ENCODE data around the gene NBEAL2.
"Not testable (repeated sequence)": the region's sequence is repeated elsewhere in the genome, so short reads cannot be mapped to it uniquely, and the experiment has no call there.

Gene NBEAL2

DNA sequence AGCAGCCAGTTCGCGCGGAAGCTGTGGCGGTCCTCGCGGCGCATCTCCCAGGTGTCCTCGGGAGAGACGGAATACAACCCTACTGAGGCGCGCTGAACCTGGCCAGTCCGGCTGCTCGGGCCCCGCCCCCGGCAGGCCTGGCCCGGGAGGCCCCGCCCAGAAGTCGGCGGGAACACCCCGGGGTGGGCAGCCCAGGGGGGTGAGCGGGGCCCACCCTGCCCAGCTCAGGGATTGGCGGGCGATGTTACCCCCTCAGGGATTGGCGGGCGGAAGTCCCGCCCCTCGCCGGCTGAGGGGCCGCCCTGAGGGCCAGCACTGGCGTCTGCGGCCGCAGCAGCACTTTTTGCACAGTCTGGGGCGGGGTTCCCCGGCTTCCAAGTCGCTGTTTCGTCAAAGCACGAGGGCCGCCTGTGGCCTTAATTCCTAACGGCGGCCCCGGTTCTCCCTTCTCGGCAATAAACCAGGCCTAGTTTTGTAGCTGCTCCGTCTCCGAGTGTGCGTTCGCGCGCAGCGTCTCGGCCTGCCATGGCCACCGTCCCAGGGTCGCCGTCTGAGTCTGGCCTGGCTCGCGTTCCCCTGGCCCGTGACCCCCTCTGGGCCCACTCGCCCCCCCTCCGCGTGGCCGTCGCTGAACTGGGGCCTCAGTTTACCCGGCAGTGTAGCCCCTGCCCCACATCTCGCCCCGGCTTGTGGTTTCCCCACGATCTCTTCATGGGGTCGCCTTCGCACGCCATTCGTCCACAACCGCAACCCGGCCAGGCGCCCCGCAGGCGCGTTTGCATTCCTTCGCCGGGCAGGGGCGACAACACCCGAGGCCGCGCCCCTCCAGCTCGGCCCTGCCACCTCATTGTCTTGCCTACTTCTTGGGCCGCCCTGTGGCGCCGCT, 30.0 kb downstream of the NBEAL2 start:
- DNase-seq = peak; percentile 38 to 93 (median 82)

DNA sequence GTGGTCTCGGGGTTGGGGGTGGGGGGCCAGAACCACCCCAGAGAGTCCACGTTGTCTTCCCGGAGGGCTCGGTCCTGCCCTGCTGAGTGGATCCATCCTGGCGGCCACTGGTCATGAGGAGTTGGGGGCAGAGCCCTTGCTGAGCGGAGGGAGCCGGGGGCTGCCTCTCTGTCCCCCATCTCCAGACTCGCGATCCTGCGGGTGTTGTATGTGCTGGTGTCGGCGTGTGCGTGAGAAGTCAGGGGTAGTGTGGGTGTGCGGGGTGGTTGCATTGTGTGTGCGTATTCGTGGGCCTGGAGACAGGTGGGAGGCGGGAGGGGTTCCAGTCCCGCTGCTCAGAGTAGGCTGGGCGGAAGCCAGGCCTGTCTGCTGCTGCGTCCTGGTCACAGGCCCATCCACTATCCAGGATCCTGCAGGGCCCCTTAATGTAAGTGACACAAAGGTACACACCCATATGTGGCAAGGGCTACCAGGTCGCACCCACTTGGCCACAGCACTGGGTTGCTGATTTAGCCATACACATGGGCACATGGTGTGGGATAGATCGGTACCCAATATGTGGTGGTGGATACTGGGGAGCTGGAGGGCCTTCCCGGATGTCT, 30.7 kb downstream of the NBEAL2 start:
- DNase-seq = no peak

DNA sequence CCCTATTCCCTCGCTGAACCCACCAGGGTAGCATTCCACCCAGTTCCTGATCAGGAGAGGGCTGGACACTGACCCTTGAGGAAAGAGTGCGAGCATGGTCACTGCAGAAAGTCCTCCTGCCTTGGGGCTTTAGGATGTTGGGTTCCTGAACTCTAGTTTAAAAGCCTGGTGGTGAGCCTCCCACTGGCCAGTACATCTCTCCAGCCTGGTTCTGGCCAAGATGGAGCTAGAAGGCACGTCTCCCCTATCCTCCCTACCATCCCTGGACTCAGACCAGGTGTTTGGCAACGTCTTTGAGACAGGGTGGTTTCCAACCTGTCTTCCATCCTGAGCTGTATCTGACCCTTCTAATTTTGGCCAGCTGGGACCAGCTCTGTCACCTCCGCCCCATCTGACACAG, 31.4 kb downstream of the NBEAL2 start:
- no peak for DNase-seq

DNA sequence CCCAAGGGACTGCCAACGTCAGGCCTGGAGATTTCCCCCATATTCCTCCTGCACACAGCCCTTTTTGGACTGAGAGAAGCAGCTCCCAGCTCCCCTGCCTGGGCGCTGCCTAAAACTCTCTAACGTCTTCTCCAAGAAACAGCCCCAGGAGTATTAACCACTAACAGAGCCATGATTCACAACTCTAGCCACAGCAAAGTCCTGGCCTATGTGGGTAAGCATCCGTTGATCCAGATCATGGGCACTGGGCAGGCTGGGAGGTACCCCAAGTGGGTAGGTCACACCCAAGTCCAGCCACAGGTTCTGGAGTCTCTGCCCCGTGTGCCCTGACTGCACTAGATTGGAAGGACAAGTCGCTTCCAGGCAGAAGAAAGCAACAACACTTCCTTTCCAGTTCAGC, 31.9 kb downstream of the NBEAL2 start:
- DNase-seq = no peak

DNA sequence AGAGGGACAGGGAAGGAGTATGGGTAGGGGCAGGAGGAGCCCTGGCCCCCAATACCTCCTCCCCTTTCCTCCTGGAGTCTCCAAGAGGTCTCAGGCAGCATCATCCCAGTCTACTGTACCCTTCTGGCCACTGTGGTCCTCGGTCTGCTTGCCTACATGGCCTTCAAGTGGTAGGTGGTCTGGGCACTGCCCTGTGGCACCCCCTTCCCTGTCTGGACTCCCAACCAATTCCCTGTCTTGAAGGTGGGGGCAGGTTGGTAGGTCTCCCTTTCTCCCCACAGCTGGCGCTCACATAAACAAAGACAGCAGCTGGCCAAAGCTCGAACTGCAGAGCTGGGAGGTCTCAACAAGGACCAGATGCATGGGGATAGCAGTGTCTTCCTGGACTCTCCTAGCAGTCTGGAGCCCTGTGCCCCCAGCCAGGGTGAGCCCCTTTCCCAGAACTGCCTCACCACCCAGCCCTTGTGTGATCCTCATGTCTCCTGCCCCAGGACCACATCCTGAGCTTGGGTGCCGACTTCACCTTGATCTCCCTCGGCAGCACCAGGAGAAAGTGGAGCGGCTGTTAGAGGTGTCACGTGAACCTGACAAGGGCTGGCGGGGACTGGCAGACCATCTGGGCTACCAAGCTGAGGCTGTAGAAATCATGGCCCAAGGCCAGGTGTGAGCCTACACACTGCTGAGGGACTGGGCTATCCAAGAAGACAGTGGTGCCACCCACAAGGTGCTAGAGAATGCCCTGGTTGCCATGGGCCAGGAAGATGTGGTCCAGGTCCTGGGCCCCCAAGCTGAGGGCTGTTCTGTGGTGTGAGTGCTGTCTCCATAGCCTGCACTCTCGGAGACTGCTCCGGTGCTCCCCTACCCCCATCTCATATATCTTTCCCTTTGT, 33.1 kb downstream of the NBEAL2 start:
- no peak for DNase-seq

DNA sequence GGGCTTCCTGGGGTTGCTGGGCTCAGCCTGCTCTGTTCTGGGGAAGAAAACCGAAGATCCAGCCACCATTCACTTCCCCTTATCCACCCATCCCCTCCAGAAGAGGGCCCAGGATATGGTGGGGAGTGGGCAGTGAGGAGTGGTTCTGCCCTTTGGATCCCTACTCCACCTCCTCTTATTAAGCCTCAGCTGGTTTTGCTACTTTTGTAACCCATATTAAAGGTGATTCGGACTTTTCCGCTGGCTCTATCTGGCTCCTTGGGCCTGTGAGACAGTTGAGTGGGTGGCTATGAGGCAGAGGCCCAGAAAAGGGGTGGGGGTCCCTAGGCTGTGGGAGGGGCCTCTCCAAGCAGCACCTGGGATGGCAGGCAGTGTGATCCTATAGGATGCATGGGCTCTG, 33.8 kb downstream of the NBEAL2 start:
- DNase-seq = no peak

DNA sequence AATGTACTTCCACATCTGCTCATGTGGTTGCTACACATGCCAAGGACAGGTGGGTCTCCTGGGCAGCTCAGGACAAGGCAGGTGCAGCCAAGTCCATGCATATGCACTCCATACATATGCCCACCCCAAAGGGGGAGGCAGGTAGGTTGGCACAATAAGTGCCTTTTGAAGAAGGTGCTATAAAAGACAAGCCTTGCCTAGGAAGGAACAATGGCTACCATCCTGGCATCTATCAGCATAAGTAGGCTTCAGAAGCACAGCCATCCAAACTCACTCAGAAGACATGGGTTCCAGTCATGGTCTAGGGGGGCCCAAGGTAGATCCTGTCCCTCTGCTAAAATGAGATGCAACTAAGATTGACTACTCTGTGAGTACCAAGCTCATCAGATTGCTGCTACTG, 34.6 kb downstream of the NBEAL2 start:
- DNase-seq = no peak

DNA sequence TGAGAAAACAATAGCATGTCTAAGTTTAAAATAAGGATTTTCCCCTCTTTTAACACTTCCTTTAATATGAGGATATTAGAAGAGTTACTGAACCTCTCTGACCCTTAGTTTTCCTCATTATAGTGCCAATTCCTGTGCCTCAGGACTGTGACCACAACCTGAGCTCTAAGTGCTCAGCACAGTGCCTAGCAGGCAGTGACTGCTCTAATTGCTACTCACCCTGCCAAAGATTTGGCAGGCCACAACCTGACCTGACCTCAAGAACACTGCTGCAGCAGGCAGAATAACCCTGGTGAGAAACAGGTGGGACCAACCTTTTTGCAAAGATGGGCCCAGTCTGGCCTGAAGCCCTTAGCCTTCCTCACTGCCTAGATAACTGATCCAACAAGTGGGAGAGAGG, 35.7 kb downstream of the NBEAL2 start:
- no peak for DNase-seq

DNA sequence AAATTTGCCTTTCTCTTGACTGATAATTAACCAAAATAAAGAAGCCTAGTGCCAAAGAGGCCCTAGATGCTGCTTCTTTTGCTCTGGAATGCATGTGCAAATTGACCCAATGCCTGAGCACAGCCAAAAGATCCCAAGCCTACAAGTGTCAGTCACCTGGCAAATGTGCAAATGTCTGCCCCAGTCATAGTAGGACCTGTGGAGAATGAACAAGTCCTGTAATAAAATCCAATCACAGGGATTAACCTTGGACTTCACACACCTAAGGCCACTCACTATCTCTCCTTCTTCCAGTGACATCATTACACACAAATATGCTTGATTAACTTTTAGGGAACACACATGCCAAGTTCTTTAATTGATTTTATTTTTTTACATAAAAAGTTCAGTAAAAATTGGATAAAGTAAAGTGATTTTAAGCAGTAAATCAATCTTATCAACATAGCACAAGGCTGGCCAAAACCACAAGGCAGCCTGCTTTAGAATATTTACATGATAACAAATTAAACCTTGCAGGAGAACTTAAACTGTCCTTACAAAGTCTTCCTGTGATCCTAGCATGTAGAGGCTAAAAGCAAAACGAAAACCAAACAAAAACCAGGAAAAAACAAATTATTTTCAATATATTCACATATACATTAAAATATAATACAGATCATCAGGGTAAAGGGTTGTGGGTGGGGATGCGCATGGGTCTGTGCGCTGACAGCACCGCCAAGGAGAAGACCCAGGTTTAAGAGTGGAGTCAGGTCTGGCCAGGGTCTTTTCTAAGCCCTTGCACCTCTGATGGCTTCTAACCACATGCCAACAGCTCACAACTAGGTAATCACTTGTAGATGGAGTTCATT, 36.8 kb downstream of the NBEAL2 start:
- no peak for DNase-seq

DNA sequence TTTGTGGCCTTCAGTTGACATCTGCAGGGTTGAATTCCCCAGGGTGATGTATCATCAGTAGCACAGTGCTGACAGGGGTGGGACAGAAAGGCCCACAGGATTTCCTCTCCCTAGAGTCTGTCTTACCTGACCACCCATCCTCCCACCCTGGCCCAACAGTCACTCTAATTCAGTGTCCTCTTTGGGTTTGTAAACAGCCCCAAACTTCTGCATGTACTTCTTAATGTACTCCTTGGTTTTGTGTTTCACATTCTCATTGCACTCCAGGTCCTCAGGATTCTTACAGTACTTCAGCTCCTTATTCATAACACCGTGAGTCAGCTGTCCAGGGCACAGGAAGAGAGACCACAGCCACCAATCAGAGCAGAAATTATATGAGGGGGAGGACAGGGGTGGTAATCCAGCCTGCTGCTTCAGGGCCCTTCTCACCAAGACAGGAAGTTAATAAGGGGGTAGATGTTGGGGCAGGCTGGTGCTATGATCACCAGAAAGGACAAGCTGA, 37.5 kb downstream of the NBEAL2 start:
- no peak for DNase-seq

DNA sequence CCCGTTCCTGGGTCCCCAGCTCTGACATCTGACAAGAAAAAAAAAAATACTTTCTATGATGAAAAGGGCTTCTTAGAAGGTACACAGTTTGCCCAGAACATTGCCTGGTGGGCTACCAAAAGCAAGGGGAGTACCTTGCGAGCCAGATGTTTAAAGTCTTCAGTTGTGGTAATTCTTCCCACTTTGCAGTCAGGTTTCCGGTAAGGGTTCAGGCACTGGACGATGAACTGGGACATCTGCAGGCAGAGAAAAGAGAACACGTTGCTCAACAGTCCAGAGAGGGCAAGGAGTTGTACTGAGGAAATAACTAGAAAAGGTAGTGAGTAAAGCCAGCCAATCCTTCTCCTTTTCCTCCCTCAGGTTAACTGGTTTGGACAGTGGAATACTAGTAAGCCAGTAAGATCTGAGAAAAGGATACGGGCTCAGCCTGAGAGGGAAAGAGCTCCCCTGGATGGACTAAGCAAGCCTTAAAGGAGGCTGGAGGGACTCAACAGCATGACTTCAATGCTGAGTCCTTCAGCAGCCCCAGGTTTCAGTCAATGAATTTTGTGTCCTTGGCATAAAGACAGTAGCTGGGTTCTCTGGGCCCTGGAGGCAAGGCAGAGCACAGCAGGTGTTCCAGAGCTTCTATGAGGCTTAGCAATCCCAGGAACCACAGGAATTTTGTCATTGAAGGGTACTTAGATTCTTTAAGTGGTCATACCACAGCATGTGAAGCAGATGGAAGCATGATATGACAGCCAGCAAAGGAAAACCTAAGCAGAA, 38.2 kb downstream of the NBEAL2 start:
- DNase-seq = no peak

DNA sequence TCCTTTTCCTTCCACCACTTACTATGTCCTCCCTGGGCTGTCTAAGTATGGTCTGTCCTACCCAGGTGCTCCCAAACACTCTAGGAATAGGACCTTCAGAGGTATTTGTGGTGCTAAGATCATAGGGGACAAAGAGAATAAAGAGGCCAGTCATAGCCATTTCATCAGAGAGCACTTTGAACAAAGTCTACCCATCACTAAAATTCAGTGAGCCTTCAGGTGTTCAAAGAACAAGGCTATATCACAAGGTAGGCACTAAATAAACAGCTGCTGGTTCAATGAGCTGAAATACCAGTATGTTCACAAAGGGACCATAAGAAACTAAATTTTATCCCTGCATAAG, 38.8 kb downstream of the NBEAL2 start:
- no peak for DNase-seq

DNA sequence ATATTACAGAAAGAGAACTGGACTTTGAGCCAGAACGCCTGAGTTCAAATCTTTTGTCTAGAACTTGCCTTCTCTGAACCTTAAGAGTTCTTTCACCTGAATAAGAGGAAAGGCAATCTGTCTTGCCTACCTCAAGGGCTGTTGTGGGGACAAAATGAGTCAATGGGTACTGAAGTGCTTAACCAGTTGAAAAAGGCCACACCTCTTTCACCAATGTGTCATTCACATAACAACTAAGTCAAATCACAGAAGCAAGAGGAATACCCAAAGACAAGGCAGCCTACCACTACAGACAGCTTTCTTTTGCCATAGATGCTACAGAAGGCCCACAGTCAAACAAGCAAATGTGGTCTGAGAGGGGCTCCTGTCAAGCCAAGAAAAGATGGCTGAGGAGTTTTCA, 39.7 kb downstream of the NBEAL2 start:
- no peak for DNase-seq

DNA sequence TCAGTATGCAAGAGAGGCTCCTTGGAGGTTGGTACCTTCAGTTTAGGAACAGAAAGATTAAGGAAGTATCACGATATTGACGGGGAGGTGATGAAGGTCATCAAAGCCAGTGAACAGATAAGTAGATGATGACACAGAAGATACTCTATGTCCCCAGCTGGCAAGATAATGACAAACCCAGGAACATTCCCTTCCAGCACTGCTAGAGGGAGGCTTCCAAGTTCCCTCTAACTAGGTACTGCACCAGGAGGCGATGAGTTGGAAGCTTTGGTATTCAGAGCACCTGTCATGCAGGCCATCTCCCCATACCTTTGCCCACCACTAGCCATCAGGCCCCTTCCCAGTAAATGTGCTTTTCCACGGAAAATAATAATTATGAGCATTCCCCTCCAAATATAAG, 40.8 kb downstream of the NBEAL2 start:
- no peak for DNase-seq

DNA sequence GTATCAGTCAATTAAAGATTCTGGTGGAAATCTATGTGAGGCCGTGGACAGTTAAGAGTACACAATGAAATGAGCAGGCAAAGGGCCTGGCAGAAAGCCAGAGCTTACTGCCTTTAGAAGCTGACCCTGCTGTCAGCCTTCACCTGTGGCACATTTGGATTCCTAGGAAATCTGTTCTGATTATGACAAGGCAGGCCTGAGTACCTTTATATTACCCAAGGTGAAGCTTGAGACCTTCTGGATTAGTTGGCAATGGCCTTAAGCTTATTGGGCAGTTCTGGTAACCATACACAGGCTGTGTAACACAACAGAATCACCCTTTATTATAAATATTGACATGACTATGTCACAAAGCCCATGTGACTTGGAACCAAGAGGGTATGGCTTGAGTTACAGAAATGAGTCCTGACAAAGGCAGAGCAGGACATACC, 43.2 kb downstream of the NBEAL2 start:
- no peak for DNase-seq

DNA sequence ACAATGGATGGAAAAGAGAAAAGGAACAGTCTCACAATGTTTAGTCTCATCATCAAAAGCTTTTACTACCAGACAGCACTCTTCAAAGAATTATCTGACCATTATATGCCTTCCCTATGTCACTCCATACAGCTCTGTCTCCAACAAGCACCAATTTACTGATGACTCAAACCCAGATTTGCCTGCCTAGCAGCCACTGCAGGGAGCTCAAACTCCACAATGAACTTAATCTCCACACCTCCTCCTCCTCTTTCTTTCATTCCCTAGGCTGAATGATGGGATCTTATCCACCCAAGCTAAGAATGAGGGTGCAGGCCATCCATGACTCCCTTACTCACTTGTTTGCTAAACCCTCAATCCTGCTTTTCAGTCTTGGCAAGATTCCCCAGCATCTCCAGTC, 45.5 kb downstream of the NBEAL2 start:
- DNase-seq = peak in 1 of 56 donors; percentile 11

DNA sequence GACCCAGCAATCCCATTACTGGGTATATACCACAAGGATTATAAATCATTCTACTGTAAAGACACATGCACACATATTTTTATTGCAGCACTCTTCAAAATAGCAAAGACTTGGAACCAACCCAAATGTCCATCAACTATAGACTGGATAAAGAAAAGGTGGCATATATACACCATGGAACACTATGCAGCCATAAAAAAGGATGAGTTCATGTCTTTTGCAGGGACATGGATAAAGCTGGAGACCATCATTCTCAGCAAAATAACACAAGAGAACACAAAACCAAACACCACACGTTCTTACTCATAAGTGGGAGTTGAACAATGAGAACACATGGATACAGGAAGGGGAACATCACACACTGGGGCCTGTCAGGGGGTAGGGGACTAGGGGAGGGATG, 47.0 kb downstream of the NBEAL2 start:
- not testable (repeated sequence) for DNase-seq

DNA sequence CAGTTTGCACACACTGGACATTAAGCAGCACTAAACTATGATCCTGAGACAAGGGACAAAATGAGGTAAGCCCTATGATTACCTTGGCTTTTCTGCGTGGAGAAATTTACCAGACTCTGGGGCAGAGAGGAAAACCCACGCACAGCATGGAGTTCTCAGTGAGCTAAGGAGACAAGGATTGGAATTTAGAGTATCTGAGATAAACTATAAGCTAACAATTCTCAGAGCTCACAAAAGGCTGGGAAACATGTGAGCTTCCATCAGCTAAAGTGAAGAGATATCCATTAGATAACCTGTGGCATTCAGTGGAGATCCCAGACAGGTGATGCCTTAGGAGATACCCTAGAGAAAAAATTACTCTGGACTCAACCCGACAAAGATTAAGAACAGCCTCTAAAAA, 48.7 kb downstream of the NBEAL2 start:
- no peak for DNase-seq

DNA sequence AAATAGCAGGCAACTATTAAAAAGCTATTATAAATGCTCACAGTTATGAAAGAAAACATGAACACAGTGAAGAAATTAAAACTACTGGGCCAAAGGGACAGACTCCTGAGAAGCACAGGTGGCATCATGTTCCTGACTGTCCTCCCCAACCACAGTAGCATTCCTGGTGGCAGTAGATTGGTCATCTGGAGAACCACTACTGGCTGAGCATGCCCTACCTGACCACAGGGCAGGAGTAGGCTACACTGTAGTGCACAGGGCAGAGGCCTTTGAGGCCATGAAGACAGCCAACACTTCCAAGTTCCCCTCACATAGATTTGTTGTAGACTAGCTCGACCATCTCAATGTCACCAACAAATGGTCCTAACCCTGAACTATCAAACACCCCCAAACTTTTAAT, 49.2 kb downstream of the NBEAL2 start:
- no peak for DNase-seq

DNA sequence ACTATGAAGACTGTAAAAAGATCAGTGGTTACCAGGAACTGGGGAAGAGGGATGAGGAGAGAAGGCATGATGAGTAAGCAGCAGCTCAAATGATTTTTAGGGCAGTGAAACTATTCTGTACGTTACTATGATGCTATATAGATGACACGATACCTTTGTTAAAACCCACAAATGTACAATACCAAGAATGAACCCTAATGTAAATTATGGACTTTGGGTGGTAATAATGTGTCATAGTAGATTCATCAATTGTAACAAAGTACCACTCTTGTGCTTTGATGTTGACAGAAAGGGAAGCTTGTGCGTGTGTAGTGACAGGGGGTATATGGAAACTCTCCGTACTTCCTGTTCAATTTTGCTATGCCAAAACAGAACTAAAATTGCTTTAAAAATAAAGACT, 51.6 kb downstream of the NBEAL2 start:
- not testable (repeated sequence) for DNase-seq
